ENCODE data around the gene PRR11.

DNA sequence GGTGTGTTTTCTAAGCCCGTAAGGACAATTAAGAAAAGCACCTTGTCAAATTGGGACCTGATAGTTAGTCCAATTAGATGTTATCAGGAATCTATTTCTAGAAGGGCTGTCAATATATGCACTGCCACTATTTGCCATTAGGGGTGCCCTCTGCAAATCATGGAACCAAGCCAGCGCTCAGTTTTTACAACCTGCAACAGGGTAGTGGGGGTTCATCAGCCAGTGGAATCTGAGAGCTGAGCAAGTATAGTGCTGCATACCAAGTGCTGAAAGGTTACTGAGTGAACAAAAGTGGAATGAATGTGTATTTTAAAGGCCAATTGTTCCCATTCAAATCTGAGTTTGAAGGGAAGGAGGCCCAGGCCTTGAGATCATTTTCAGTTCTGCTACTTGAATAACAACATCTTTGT lies 10.4 kb downstream of the PRR11 start:
- TF ChIP-seq, protein P1, sequence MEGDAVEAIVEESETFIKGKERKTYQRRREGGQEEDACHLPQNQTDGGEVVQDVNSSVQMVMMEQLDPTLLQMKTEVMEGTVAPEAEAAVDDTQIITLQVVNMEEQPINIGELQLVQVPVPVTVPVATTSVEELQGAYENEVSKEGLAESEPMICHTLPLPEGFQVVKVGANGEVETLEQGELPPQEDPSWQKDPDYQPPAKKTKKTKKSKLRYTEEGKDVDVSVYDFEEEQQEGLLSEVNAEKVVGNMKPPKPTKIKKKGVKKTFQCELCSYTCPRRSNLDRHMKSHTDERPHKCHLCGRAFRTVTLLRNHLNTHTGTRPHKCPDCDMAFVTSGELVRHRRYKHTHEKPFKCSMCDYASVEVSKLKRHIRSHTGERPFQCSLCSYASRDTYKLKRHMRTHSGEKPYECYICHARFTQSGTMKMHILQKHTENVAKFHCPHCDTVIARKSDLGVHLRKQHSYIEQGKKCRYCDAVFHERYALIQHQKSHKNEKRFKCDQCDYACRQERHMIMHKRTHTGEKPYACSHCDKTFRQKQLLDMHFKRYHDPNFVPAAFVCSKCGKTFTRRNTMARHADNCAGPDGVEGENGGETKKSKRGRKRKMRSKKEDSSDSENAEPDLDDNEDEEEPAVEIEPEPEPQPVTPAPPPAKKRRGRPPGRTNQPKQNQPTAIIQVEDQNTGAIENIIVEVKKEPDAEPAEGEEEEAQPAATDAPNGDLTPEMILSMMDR (IDR thresholded peaks at IDR 0.05 in 2 of 3, conservative IDR thresholded peaks at IDR 0.05 in 1 of 3; ENCODE audit: borderline replicate concordance in 1 of 3, insufficient read depth in 1 of 3, low read depth in 2 of 3, low read length in 2 of 3), result peak; percentile 33 to 91 (median 87); a peak in 5 of 6 replicates
- TF ChIP-seq POLR2A (IDR thresholded peaks at IDR 0.05; ENCODE audit: borderline replicate concordance, extremely low read depth, insufficient read depth, insufficient read length) (no peak), EZH2 (IDR thresholded peaks at IDR 0.05) (no peak), POLR2AphosphoS5 (IDR thresholded peaks at IDR 0.05; ENCODE audit: low read depth, low read length) (0 out of 2 replicates have a peak, but pooled peaks have one; percentile 31)
- TF ChIP-seq, protein P2, sequence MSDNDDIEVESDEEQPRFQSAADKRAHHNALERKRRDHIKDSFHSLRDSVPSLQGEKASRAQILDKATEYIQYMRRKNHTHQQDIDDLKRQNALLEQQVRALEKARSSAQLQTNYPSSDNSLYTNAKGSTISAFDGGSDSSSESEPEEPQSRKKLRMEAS (IDR thresholded peaks at IDR 0.05), result no peak
